Mesodermal cell (in vitro differentiated cells): Measurements from ENCODE around the gene NKAIN4.
"Not testable (repeated sequence)": the region's sequence is repeated elsewhere in the genome, so short reads cannot be mapped to it uniquely, and the experiment has no call there.

ENCODE experiments used
- H3K27ac ChIP-seq: 2 replicates; pipeline ENCODE4 v1.7.0; 2013; ENCODE audit warnings: mild to moderate bottlenecking, low read depth, low read length, moderate library complexity; ENCODE audit not compliant: severe bottlenecking
- H3K36me3 ChIP-seq: 2 replicates; pipeline ENCODE4 v1.7.1; 2013; ENCODE audit warnings: mild to moderate bottlenecking, low read length, moderate library complexity; ENCODE audit not compliant: control insufficient read depth, insufficient read depth
- H3K4me1 ChIP-seq: one replicate; pipeline ENCODE4 v1.7.1; 2013; ENCODE audit warnings: mild to moderate bottlenecking, low read length; ENCODE audit not compliant: insufficient read depth, control insufficient read depth, poor library complexity, severe bottlenecking
- H3K4me3 ChIP-seq: 2 replicates; pipeline ENCODE4 v1.7.0; 2013; ENCODE audit warnings: low read length, control low read depth, mild to moderate bottlenecking; ENCODE audit not compliant: insufficient read depth, poor library complexity, severe bottlenecking; ENCODE audit errors: extremely low read depth
- H3K9me3 ChIP-seq: 2 replicates; pipeline ENCODE4 v1.7.1; 2013; ENCODE audit warnings: mild to moderate bottlenecking, low read length, moderate library complexity; ENCODE audit not compliant: control insufficient read depth
- WGBS, 2 experiments: methylation state at CpG; one replicate each; pipeline ENCODE4 v1.1.5; 2013; ENCODE audit warnings: missing lambda C conversion rate in 2 of 2; ENCODE audit not compliant: insufficient coverage in 2 of 2; 5-methylcytosine and 5-hydroxymethylcytosine counted together

The NKAIN4 gene

DNA sequence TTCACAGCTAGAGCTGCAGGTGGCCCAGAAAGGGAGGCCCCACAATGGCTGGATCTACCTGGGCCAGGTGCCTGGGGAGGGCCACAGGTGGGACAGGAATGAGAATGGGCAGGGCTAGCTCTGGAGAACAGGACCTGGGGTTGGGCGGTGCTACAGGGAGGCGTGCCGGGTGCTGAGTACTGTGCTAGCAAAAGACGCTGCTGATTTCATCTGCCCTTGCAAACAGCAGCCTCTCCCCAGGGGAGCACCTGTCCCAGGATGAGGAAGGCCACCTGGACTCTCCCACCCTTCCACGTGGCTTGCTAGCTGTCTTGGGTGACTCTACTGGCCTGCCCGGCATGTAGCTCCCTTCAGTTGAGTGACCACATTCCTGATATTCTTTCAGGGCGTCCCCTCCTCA lies 31.7 kb downstream of the NKAIN4 start:
- no peak overlapping the region for H3K4me3 ChIP-seq
- H3K36me3 ChIP-seq, result no peaks in the 10 kb centered on the region
- peaks cover 23% of the 10 kb centered on the region for H3K4me1 ChIP-seq
- WGBS, 2 experiments, result 78 to 88% methylated on average over 4 to 6 of the region's 7 CpGs
- no peak overlapping the region for H3K27ac ChIP-seq
- no peaks in the 10 kb centered on the region for H3K9me3 ChIP-seq

- H3K4me1 ChIP-seq, result peaks cover 19% of the 10 kb centered on the region
- not testable (repeated sequence) for H3K36me3 ChIP-seq, H3K4me3 ChIP-seq, H3K9me3 ChIP-seq, H3K27ac ChIP-seq
- WGBS, 2 experiments, result 67 to 83% methylated on average over 5 to 6 of the region's 12 CpGs
Measured at GRCh38 chr20:63221400-63222053, 32.7 kb downstream of the NKAIN4 start.

DNA sequence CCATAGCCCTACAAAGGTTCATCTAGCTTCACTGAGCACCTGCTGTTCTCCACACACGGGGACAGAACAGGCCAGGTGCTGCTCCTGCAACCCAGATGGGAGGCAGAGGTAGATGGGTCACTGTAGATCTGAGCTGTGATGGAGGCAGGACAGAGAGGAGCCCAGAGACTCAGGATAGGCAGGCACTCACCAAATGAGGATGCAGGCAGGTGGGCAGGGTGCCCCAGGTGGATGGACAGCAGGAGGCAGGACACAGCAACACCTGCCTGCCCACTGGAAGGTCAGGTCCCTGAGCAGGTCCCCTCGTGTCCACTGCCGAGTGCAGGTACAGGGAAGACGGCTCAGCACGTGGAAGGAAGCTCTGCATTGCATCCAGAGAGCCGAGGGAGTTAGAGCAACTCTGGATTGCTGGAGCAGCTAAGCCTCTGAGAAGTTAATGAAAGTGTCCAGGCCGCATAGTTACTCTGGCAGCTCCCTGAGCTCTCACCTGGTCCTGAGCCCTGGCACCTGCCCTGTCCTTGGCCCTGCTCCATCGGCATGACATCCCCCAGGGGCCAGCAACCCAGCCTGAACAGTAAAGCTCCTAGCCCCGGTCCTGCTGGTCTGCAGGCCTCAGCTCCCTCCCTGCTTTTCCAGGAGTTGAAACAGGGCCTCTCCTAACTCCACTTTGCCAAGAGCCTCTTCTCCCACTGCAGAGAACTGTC lies 33.4 kb downstream of the NKAIN4 start:
- Histone ChIP-seq H3K9me3 (no peaks in the 10 kb centered on the region), H3K4me1 (peaks cover 14% of the 10 kb centered on the region), H3K27ac (no peak overlapping the region), H3K4me3 (no peak overlapping the region), H3K36me3 (no peaks in the 10 kb centered on the region)
- 68 to 75% methylated on average over 9 of the region's 9 CpGs for WGBS, 2 experiments

GRCh38 chr20:63219866-63220521 lies 34.3 kb downstream of the NKAIN4 start:
- no peak overlapping the region for H3K27ac ChIP-seq
- 73 to 84% methylated on average over 7 to 22 of the region's 25 CpGs for WGBS, 2 experiments

GRCh38 chr20:63219447-63219821 lies 34.8 kb downstream of the NKAIN4 start:
- Histone ChIP-seq H3K27ac (no peak overlapping the region), H3K36me3 (peaks cover 7% of the 10 kb centered on the region), H3K4me1 (peaks cover 7% of the 10 kb centered on the region), H3K4me3 (no peak overlapping the region), H3K9me3 (no peaks in the 10 kb centered on the region)
- WGBS, 2 experiments, result 89% methylated on average over 8 of the region's 8 CpGs

More at GRCh38 chr20:63219866-63220521, 34.3 kb downstream of the NKAIN4 start:
- Histone ChIP-seq H3K4me1 (peaks cover 10% of the 10 kb centered on the region), H3K36me3 (peaks cover under 1% of the 10 kb centered on the region), H3K9me3 (no peaks in the 10 kb centered on the region), H3K4me3 (no peak overlapping the region)

GRCh38 chr20:63218701-63219446 lies 35.4 kb downstream of the NKAIN4 start:
- 84 to 86% methylated on average over 12 of the region's 13 CpGs for WGBS, 2 experiments
- peaks cover 5% of the 10 kb centered on the region for H3K4me1 ChIP-seq

DNA sequence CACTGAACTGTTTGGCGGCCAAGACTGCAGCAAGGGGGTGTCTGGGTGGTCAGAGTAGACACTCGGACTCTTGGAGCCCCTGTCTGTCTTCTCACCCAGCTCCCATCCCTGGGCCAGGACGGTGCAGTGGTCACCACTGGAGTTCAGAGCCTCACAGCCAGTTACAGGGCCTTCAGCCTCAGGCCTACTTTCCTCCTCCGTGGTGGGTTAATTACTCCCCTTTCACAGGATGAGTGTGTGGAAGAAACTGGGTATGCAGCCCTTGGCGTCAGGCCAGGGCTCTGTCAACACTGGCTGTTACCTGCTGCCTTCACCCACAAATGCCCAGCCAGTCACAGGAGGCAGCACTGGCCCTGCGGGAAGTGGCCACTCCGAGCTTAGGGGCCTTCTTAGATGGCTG lies 36.6 kb downstream of the NKAIN4 start:
- no peaks in the 10 kb centered on the region for H3K9me3 ChIP-seq
- WGBS, 2 experiments, result 92 to 93% methylated on average over 6 to 7 of the region's 7 CpGs

More at GRCh38 chr20:63218701-63219446, 35.4 kb downstream of the NKAIN4 start:
- Histone ChIP-seq H3K4me3 (no peak overlapping the region), H3K36me3 (peaks cover 12% of the 10 kb centered on the region), H3K27ac (no peak overlapping the region), H3K9me3 (no peaks in the 10 kb centered on the region)

DNA sequence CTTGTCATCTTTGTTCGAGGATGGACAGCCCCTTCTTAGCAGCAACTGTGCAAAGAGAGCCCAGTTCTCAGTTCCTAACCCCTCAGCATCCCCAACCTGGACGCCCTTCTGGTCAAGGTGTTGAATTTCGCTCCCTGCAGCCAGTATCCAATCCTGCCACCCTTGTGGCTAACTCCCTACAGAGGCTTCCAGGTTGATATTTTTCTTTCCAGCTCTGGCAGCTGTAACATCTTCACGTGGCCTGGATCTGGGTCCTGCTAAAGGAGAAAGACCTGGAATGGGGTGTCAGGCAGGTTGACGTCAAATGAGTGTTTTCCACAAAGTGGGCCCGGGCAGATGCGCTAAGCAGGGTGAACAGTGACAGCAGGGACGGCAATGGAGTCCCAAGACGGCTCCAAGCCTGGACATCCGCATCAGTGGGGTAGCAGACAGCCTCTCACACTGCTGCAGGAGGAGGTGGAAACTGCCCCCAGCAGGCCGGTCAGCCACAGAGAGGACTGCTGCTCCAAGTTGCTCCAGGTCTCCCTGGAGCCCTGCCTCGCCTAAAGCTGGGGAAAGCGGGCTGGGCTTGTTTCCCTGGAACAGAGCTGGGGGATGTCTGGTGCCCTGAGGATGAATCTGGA lies 37.3 kb downstream of the NKAIN4 start:
- Histone ChIP-seq H3K9me3 (no peaks in the 10 kb centered on the region), H3K27ac (no peak overlapping the region), H3K4me1 (peaks cover 16% of the 10 kb centered on the region), H3K36me3 (peaks cover 30% of the 10 kb centered on the region), H3K4me3 (peak overlapping the region; percentile 96)
- WGBS, 2 experiments, result 80 to 84% methylated on average over 13 of the region's 13 CpGs

More for the DNA sequence above, 36.6 kb downstream of the NKAIN4 start:
- peaks cover 15% of the 10 kb centered on the region for H3K4me1 ChIP-seq
- H3K4me3 ChIP-seq, result no peak overlapping the region
- H3K27ac ChIP-seq, result no peak overlapping the region
- H3K36me3 ChIP-seq, result peaks cover 23% of the 10 kb centered on the region

- WGBS, 2 experiments, result 3 to 4% methylated on average over 75 to 89 of the region's 96 CpGs
- Histone ChIP-seq H3K27ac (peak within 1 kb of the TSS; percentile 78), H3K4me3 (peak within 1 kb of the TSS; percentile 96), H3K36me3 (peaks cover 38% of the 10 kb centered on the region), H3K9me3 (no peaks in the 10 kb centered on the region), H3K4me1 (peaks cover 16% of the 10 kb centered on the region)
Measured at GRCh38 chr20:63216041-63216848, 38.0 kb downstream of the NKAIN4 start, which contains the start of gene YTHDF1. TSS of gene YTHDF1 (minus strand) at chr20:63216131. CDS start at chr20:63215892, 239 bp downstream.
